GM23338 (cell line): ENCODE data around the gene TRUB2.

Experiments used
- EZH2 ChIP-seq: fragments of 200-600 bp; sonication (generic); IDR thresholded peaks from one replicate; pipeline ENCODE4 v1.8.0; 2017; ENCODE audit warnings: antibody characterized with exemption, mild to moderate bottlenecking, low read depth; ENCODE audit not compliant: unreplicated experiment
- EZH2phosphoT487 ChIP-seq: fragments of 200-600 bp; sonication (generic); IDR thresholded peaks from one replicate; pipeline ENCODE4 v1.8.1; 2018; ENCODE audit warnings: antibody characterized with exemption; ENCODE audit not compliant: unreplicated experiment
- POLR2AphosphoS5 ChIP-seq: IDR thresholded peaks from 2 replicates; pipeline ENCODE4 v1.6.1; 2016; ENCODE audit warnings: antibody characterized with exemption, low read depth
- TF ChIP-seq, protein P1 (sequence below), 2 experiments: fragments of 200-600 bp in 1 of 2; sonication (generic) in 1 of 2; conservative IDR thresholded peaks; 2 replicates each; pipeline versions ENCODE4 v1.5.1 to v1.6.1; 2016 to 2017; ENCODE audit warnings: antibody characterized with exemption in 2 of 2, low read depth in 2 of 2, mild to moderate bottlenecking in 2 of 2, moderate library complexity in 1 of 2
- TF ChIP-seq, protein P2 (sequence below): IDR thresholded peaks from one replicate; pipeline ENCODE4 v1.6.1; 2018; ENCODE audit warnings: antibody characterized with exemption; ENCODE audit not compliant: unreplicated experiment

DNA sequence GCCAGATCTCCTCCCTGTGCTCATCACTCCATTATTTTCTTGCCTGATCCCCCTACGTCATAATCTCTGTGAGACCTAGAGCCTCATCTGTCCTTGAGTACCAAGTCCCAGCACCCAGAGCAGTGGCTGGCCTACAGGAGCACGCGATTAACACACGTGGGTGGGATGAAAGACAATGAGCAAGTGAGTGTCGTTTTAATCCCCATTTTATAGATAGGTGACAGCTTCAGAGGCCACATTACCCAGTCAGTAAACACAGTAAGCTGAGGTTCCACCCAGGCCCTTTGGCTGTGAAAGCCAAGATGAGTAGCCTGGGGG, 17.3 kb downstream of the TRUB2 start:
- TF ChIP-seq, protein P1, sequence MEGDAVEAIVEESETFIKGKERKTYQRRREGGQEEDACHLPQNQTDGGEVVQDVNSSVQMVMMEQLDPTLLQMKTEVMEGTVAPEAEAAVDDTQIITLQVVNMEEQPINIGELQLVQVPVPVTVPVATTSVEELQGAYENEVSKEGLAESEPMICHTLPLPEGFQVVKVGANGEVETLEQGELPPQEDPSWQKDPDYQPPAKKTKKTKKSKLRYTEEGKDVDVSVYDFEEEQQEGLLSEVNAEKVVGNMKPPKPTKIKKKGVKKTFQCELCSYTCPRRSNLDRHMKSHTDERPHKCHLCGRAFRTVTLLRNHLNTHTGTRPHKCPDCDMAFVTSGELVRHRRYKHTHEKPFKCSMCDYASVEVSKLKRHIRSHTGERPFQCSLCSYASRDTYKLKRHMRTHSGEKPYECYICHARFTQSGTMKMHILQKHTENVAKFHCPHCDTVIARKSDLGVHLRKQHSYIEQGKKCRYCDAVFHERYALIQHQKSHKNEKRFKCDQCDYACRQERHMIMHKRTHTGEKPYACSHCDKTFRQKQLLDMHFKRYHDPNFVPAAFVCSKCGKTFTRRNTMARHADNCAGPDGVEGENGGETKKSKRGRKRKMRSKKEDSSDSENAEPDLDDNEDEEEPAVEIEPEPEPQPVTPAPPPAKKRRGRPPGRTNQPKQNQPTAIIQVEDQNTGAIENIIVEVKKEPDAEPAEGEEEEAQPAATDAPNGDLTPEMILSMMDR (conservative IDR thresholded peaks at IDR 0.05; ENCODE audit: low read depth in 2 of 2): no peak
- TF ChIP-seq POLR2AphosphoS5: no peak
- TF ChIP-seq EZH2phosphoT487: no peak
- TF ChIP-seq, protein P2, sequence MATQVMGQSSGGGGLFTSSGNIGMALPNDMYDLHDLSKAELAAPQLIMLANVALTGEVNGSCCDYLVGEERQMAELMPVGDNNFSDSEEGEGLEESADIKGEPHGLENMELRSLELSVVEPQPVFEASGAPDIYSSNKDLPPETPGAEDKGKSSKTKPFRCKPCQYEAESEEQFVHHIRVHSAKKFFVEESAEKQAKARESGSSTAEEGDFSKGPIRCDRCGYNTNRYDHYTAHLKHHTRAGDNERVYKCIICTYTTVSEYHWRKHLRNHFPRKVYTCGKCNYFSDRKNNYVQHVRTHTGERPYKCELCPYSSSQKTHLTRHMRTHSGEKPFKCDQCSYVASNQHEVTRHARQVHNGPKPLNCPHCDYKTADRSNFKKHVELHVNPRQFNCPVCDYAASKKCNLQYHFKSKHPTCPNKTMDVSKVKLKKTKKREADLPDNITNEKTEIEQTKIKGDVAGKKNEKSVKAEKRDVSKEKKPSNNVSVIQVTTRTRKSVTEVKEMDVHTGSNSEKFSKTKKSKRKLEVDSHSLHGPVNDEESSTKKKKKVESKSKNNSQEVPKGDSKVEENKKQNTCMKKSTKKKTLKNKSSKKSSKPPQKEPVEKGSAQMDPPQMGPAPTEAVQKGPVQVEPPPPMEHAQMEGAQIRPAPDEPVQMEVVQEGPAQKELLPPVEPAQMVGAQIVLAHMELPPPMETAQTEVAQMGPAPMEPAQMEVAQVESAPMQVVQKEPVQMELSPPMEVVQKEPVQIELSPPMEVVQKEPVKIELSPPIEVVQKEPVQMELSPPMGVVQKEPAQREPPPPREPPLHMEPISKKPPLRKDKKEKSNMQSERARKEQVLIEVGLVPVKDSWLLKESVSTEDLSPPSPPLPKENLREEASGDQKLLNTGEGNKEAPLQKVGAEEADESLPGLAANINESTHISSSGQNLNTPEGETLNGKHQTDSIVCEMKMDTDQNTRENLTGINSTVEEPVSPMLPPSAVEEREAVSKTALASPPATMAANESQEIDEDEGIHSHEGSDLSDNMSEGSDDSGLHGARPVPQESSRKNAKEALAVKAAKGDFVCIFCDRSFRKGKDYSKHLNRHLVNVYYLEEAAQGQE: no peak
- no peak for TF ChIP-seq EZH2
